KOPT-K1 (cell line): ENCODE results near the gene SMYD5.

Source experiments
- H3K27ac ChIP-seq: fragments of 200-600 bp; sonication (generic); 2 replicates; pipeline ENCODE4 v1.5.1; 2016; ENCODE audit warnings: antibody characterized with exemption, mild to moderate bottlenecking, low read depth, low read length; ENCODE audit not compliant: poor library complexity, severe bottlenecking
- H3K36me3 ChIP-seq: fragments of 200-600 bp; sonication (generic); 2 replicates; pipeline ENCODE4 v1.5.1; 2017; ENCODE audit warnings: antibody characterized with exemption, mild to moderate bottlenecking, low read length, moderate library complexity; ENCODE audit not compliant: insufficient read depth
- H3K9me3 ChIP-seq: fragments of 200-600 bp; sonication (generic); 2 replicates; pipeline ENCODE4 v1.5.1; 2017; ENCODE audit warnings: antibody characterized with exemption, low read length, mild to moderate bottlenecking; ENCODE audit not compliant: insufficient read depth, poor library complexity, severe bottlenecking

SMYD5 gene

GRCh38 chr2:73223821-73224220 is 9.8 kb downstream of the SMYD5 start:
- no peaks in the 10 kb centered on the region for H3K9me3 ChIP-seq

GRCh38 chr2:73225513-73226360 is 11.7 kb downstream of the SMYD5 start:
- Histone ChIP-seq H3K9me3 (no peaks in the 10 kb centered on the region), H3K27ac (no peak overlapping the region), H3K36me3 (peaks cover 93% of the 10 kb centered on the region)

More at GRCh38 chr2:73223821-73224220, 9.8 kb downstream of the SMYD5 start:
- Histone ChIP-seq H3K27ac (no peak overlapping the region), H3K36me3 (peaks cover 98% of the 10 kb centered on the region)

- H3K9me3 ChIP-seq = no peaks in the 10 kb centered on the region
- peaks cover 79% of the 10 kb centered on the region for H3K36me3 ChIP-seq
- no peak overlapping the region for H3K27ac ChIP-seq
Measured at GRCh38 chr2:73227086-73227485, 13.0 kb downstream of the SMYD5 start.

- Histone ChIP-seq H3K9me3 (no peaks in the 10 kb centered on the region), H3K27ac (no peak overlapping the region), H3K36me3 (peaks cover 64% of the 10 kb centered on the region)
Measured at GRCh38 chr2:73228631-73229030, 14.6 kb downstream of the SMYD5 start.

- Histone ChIP-seq H3K9me3 (no peaks in the 10 kb centered on the region), H3K27ac (peak overlapping the region; percentile 83), H3K36me3 (peaks cover 47% of the 10 kb centered on the region)
Measured at GRCh38 chr2:73232403-73233153, 18.5 kb downstream of the SMYD5 start.

GRCh38 chr2:73233154-73233931 is 19.3 kb downstream of the SMYD5 start, which contains the start of gene PRADC1:
Gene PRADC1 (minus strand): TSS chr2:73233239. CDS start chr2:73233160, 79 bp downstream.
- Histone ChIP-seq H3K9me3 (no peaks in the 10 kb centered on the region), H3K27ac (peak within 1 kb of the TSS; percentile 83), H3K36me3 (peaks cover 47% of the 10 kb centered on the region)

- Histone ChIP-seq H3K36me3 (peaks cover 47% of the 10 kb centered on the region), H3K27ac (peak within 1 kb of the TSS; percentile 83), H3K9me3 (no peaks in the 10 kb centered on the region)
Measured at GRCh38 chr2:73233932-73234832, 20.1 kb downstream of the SMYD5 start, which contains the start of gene CCT7. Gene CCT7 (plus strand): TSS chr2:73234308. CDS start chr2:73234379, 71 bp downstream.

- H3K36me3 ChIP-seq = peaks cover 52% of the 10 kb centered on the region
- H3K27ac ChIP-seq = peak overlapping the region; percentile 83
- H3K9me3 ChIP-seq = no peaks in the 10 kb centered on the region
Measured at GRCh38 chr2:73235315-73236028, 21.4 kb downstream of the SMYD5 start.

GRCh38 chr2:73237168-73237567 is 23.1 kb downstream of the SMYD5 start:
- H3K36me3 ChIP-seq = peaks cover 69% of the 10 kb centered on the region
- no peaks in the 10 kb centered on the region for H3K9me3 ChIP-seq
- no peak overlapping the region for H3K27ac ChIP-seq

GRCh38 chr2:73238149-73238548 is 24.1 kb downstream of the SMYD5 start:
- Histone ChIP-seq H3K27ac (no peak overlapping the region), H3K36me3 (peaks cover 79% of the 10 kb centered on the region), H3K9me3 (no peaks in the 10 kb centered on the region)

GRCh38 chr2:73238976-73239375 is 24.9 kb downstream of the SMYD5 start:
- H3K27ac ChIP-seq = no peak overlapping the region
- H3K36me3 ChIP-seq = peaks cover 87% of the 10 kb centered on the region
- no peaks in the 10 kb centered on the region for H3K9me3 ChIP-seq

GRCh38 chr2:73239776-73240175 is 25.7 kb downstream of the SMYD5 start:
- Histone ChIP-seq H3K36me3 (peaks cover 95% of the 10 kb centered on the region), H3K27ac (no peak overlapping the region), H3K9me3 (no peaks in the 10 kb centered on the region)

- Histone ChIP-seq H3K27ac (no peak overlapping the region), H3K9me3 (no peaks in the 10 kb centered on the region), H3K36me3 (peaks cover 100% of the 10 kb centered on the region)
Measured at GRCh38 chr2:73243884-73244570, 30.0 kb downstream of the SMYD5 start.
